HepG2 (cell line): Measurements from ENCODE around the gene NDUFB3. TPM values are rescaled to one million over a fixed set of nuclear protein-coding genes. Genes with fewer than 3 reads are reported as not detected.
A peak's percentile ranks its signal among the peaks of the same experiment; 100 is the strongest.

ENCODE experiments used
- BHLHE40 ChIP-seq: IDR thresholded peaks from 2 replicates; pipeline ENCODE4 v1.6.1; 2011; ENCODE audit warnings: low read length, improper control_type of control experiment
- DZIP1 ChIP-seq: sonication (generic); formaldehyde crosslinking; IDR thresholded peaks from 2 replicates; pipeline ENCODE4 v1.5.0; 2020; ENCODE audit warnings: mild to moderate bottlenecking, missing genetic modification reagents
- ELF4 ChIP-seq: sonication (generic); formaldehyde crosslinking; IDR thresholded peaks from 2 replicates; pipeline ENCODE4 v1.5.0; 2020; ENCODE audit warnings: missing genetic modification reagents, mild to moderate bottlenecking, moderate library complexity, borderline replicate concordance
- GFI1 ChIP-seq: sonication (generic); formaldehyde crosslinking; IDR thresholded peaks from 2 replicates; pipeline ENCODE4 v1.5.0; 2020; ENCODE audit warnings: missing genetic modification reagents, mild to moderate bottlenecking, borderline replicate concordance
- HDAC1 ChIP-seq: sonication (generic); formaldehyde crosslinking; IDR thresholded peaks from 2 replicates; pipeline ENCODE4 v1.5.1; 2020; ENCODE audit warnings: mild to moderate bottlenecking, missing genetic modification reagents
- MEF2D ChIP-seq: sonication (generic); formaldehyde crosslinking; IDR thresholded peaks from 2 replicates; pipeline ENCODE4 v1.5.1; 2020; ENCODE audit warnings: mild to moderate bottlenecking, missing genetic modification reagents
- NCOA1 ChIP-seq: sonication (generic); formaldehyde crosslinking; IDR thresholded peaks from 2 replicates; pipeline ENCODE4 v1.9.0; 2021; ENCODE audit warnings: missing genetic modification reagents
- NFIB ChIP-seq: sonication (generic); formaldehyde crosslinking; IDR thresholded peaks from 2 replicates; pipeline ENCODE4 v1.9.0; 2021; ENCODE audit warnings: missing genetic modification reagents, mild to moderate bottlenecking, borderline replicate concordance
- NR0B2 ChIP-seq: sonication (generic); formaldehyde crosslinking; IDR thresholded peaks from 2 replicates; pipeline ENCODE4 v1.4.0; 2020; ENCODE audit warnings: mild to moderate bottlenecking, missing genetic modification reagents
- RELA ChIP-seq: sonication (generic); formaldehyde crosslinking; IDR thresholded peaks from 2 replicates; pipeline ENCODE4 v1.4.0; 2020; ENCODE audit warnings: missing genetic modification reagents
- THRA ChIP-seq: sonication (generic); formaldehyde crosslinking; IDR thresholded peaks from 2 replicates; pipeline ENCODE4 v1.4.0; 2020; ENCODE audit warnings: missing genetic modification reagents, borderline replicate concordance
- ZFAT ChIP-seq: sonication (generic); formaldehyde crosslinking; conservative IDR thresholded peaks from 2 replicates; pipeline ENCODE4 v1.8.1; 2023; ENCODE audit warnings: missing genetic modification reagents, inconsistent platforms
- ZNF143 ChIP-seq: sonication (generic); formaldehyde crosslinking; IDR thresholded peaks from 2 replicates; pipeline ENCODE4 v1.4.0; 2020; ENCODE audit warnings: missing genetic modification reagents
- ZNF556 ChIP-seq: sonication (generic); formaldehyde crosslinking; IDR thresholded peaks from 2 replicates; pipeline ENCODE4 v1.4.0; 2020; ENCODE audit warnings: mild to moderate bottlenecking, missing genetic modification reagents, borderline replicate concordance
- ZNF614 ChIP-seq: IDR thresholded peaks from 2 replicates; pipeline ENCODE4 v1.6.1; 2018; ENCODE audit warnings: missing biosample characterization, missing genetic modification reagents, inconsistent platforms, borderline replicate concordance
- ZNF772 ChIP-seq: sonication (generic); formaldehyde crosslinking; IDR thresholded peaks from 2 replicates; pipeline ENCODE4 v1.5.0; 2020; ENCODE audit warnings: mild to moderate bottlenecking, missing genetic modification reagents
- polyA plus RNA-seq, 8 experiments: library from polyadenylated mRNA; depleted of rRNA in 3 of 8; stranded (reverse) in 7 of 8; unstranded in 1 of 8; fragments of >200 nt; fragmentation: Illumina TruSeq in 4 of 8; extraction: Trizol in 4 of 8; gene quantifications; 2 replicates each; pipeline versions ENCODE4 v1.2.1 to v1.2.3, GENCODE V29; 2011 to 2016; ENCODE audit warnings: low read depth in 4 of 8, missing spikeins in 1 of 8, mixed read lengths in 1 of 8; ENCODE audit not compliant: insufficient read depth in 1 of 8
- total RNA-seq, 5 experiments: library from RNA; depleted of rRNA; stranded (reverse); fragments of >200 nt; fragmentation: Illumina TruSeq; extraction: Trizol; gene quantifications; 2 replicates each; pipeline ENCODE4 v1.2.3, GENCODE V29; 2016; ENCODE audit warnings: low read depth in 1 of 5
- TF ChIP-seq, protein P1 (sequence below): sonication (generic); formaldehyde crosslinking; IDR thresholded peaks from 2 replicates; pipeline ENCODE4 v1.9.0; 2021; ENCODE audit warnings: missing genetic modification reagents, borderline replicate concordance
- TF ChIP-seq, protein P2 (sequence below): sonication (generic); formaldehyde crosslinking; IDR thresholded peaks from 2 replicates; pipeline ENCODE4 v1.5.0; 2020; ENCODE audit warnings: mild to moderate bottlenecking, missing genetic modification reagents
- TF ChIP-seq, protein P3 (sequence below): sonication (generic); formaldehyde crosslinking; conservative IDR thresholded peaks from 2 replicates; pipeline ENCODE4 v1.4.0; 2020; ENCODE audit warnings: missing genetic modification reagents

The NDUFB3 gene
- total and polyA plus RNA-seq, 2 of the 13 experiments (the other 11 are each of a cell fraction or from before 2014, with no cell fraction given), result 50.7 to 159 TPM

GRCh38 chr2:201071479-201072200 is at the start of gene NDUFB3, which contains the start of gene HYCC2 (continued):
- no peak for TF ChIP-seq DZIP1 (CRISPR knock-in tag)
- TF ChIP-seq, protein P1, sequence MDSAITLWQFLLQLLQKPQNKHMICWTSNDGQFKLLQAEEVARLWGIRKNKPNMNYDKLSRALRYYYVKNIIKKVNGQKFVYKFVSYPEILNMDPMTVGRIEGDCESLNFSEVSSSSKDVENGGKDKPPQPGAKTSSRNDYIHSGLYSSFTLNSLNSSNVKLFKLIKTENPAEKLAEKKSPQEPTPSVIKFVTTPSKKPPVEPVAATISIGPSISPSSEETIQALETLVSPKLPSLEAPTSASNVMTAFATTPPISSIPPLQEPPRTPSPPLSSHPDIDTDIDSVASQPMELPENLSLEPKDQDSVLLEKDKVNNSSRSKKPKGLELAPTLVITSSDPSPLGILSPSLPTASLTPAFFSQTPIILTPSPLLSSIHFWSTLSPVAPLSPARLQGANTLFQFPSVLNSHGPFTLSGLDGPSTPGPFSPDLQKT (CRISPR knock-in tag), result no peak
- peak; percentile 0; the same call in 1 of the 2 replicates for TF ChIP-seq ELF4
- TF ChIP-seq NCOA1 (CRISPR knock-in tag), result peak; percentile 89; the same call in 1 of the 2 replicates
- TF ChIP-seq ZNF143 (CRISPR knock-in tag), result peak; percentile 18; the same call in 1 of the 2 replicates
- TF ChIP-seq ZNF772 (CRISPR knock-in tag), result peak; percentile 45; the same call in 1 of the 2 replicates
- 0 out of 2 replicates have a peak, but pooled peaks have one; percentile 76 for TF ChIP-seq NR0B2
- peak; percentile 90; the same call in 1 of the 2 replicates for TF ChIP-seq ZNF556 (CRISPR knock-in tag)
- TF ChIP-seq NFIB (CRISPR knock-in tag), result no peak
- TF ChIP-seq ZFAT, result no peak
- TF ChIP-seq HDAC1 (CRISPR knock-in tag), result peak; percentile 93
- TF ChIP-seq RELA (CRISPR knock-in tag), result peak; percentile 91; the same call in 1 of the 2 replicates
- TF ChIP-seq, protein P2, sequence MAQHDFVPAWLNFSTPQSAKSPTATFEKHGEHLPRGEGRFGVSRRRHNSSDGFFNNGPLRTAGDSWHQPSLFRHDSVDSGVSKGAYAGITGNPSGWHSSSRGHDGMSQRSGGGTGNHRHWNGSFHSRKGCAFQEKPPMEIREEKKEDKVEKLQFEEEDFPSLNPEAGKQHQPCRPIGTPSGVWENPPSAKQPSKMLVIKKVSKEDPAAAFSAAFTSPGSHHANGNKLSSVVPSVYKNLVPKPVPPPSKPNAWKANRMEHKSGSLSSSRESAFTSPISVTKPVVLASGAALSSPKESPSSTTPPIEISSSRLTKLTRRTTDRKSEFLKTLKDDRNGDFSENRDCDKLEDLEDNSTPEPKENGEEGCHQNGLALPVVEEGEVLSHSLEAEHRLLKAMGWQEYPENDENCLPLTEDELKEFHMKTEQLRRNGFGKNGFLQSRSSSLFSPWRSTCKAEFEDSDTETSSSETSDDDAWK (CRISPR knock-in tag), result no peak
- TF ChIP-seq ZNF614 (CRISPR knock-in tag), result peak; percentile 96
- TF ChIP-seq, protein P3, sequence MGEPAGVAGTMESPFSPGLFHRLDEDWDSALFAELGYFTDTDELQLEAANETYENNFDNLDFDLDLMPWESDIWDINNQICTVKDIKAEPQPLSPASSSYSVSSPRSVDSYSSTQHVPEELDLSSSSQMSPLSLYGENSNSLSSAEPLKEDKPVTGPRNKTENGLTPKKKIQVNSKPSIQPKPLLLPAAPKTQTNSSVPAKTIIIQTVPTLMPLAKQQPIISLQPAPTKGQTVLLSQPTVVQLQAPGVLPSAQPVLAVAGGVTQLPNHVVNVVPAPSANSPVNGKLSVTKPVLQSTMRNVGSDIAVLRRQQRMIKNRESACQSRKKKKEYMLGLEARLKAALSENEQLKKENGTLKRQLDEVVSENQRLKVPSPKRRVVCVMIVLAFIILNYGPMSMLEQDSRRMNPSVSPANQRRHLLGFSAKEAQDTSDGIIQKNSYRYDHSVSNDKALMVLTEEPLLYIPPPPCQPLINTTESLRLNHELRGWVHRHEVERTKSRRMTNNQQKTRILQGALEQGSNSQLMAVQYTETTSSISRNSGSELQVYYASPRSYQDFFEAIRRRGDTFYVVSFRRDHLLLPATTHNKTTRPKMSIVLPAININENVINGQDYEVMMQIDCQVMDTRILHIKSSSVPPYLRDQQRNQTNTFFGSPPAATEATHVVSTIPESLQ, result peak; percentile 91; the same call in 1 of the 2 replicates
- TF ChIP-seq BHLHE40, result no peak
- TF ChIP-seq GFI1 (CRISPR knock-in tag), result peak; percentile 65; the same call in 1 of the 2 replicates
- peak; percentile 56; the same call in 1 of the 2 replicates for TF ChIP-seq MEF2D
- peak; percentile 86 for TF ChIP-seq THRA (CRISPR knock-in tag)
